CD4-positive, alpha-beta T cell treated with Interleukin-2 at 100 ng/mL for 4 hours (primary cell): ENCODE data around the gene DZIP1.

ENCODE experiments used
- DNase-seq: peaks from one replicate; pipeline ENCODE4 v3.0.0-alpha.2; 2020; ENCODE audit warnings: low spot score

The DZIP1 gene

GRCh38 chr13:95642999-95643398, 1.5 kb downstream of the DZIP1 start:
- no peak for DNase-seq

GRCh38 chr13:95642028-95642621, 2.4 kb downstream of the DZIP1 start:
- no peak for DNase-seq

GRCh38 chr13:95641291-95642027, 3.0 kb downstream of the DZIP1 start:
- DNase-seq = no peak

- no peak for DNase-seq
Observed at GRCh38 chr13:95636853-95637252, 7.7 kb downstream of the DZIP1 start.

GRCh38 chr13:95630593-95630992, 13.9 kb downstream of the DZIP1 start:
- no peak for DNase-seq

- no peak for DNase-seq
Observed at GRCh38 chr13:95629071-95629470, 15.4 kb downstream of the DZIP1 start.

GRCh38 chr13:95628488-95628887, 16.0 kb downstream of the DZIP1 start:
- DNase-seq = no peak

- no peak for DNase-seq
Observed at GRCh38 chr13:95627590-95627989, 16.9 kb downstream of the DZIP1 start.

GRCh38 chr13:95626768-95627167, 17.7 kb downstream of the DZIP1 start:
- DNase-seq = no peak

- peak; percentile 42 for DNase-seq
Observed at GRCh38 chr13:95624020-95624419, 20.5 kb downstream of the DZIP1 start.

GRCh38 chr13:95623141-95623540, 21.4 kb downstream of the DZIP1 start:
- DNase-seq = no peak

GRCh38 chr13:95620825-95621498, 23.5 kb downstream of the DZIP1 start:
- no peak for DNase-seq

GRCh38 chr13:95620030-95620824, 24.3 kb downstream of the DZIP1 start:
- DNase-seq = no peak

- no peak for DNase-seq
Observed at GRCh38 chr13:95615539-95615938, 29.0 kb downstream of the DZIP1 start.

- no peak for DNase-seq
Observed at GRCh38 chr13:95614641-95615245, 29.8 kb downstream of the DZIP1 start.

GRCh38 chr13:95608640-95609323, 35.7 kb downstream of the DZIP1 start:
- DNase-seq = no peak

- no peak for DNase-seq
Observed at GRCh38 chr13:95607366-95607765, 37.1 kb downstream of the DZIP1 start.

GRCh38 chr13:95605448-95606125, 38.9 kb downstream of the DZIP1 start:
- no peak for DNase-seq

- DNase-seq = no peak
Observed at GRCh38 chr13:95604556-95604915, 40.0 kb downstream of the DZIP1 start.

GRCh38 chr13:95603887-95604555, 40.5 kb downstream of the DZIP1 start:
- no peak for DNase-seq
